Measurements from ENCODE around the gene FKRP.

DNA sequence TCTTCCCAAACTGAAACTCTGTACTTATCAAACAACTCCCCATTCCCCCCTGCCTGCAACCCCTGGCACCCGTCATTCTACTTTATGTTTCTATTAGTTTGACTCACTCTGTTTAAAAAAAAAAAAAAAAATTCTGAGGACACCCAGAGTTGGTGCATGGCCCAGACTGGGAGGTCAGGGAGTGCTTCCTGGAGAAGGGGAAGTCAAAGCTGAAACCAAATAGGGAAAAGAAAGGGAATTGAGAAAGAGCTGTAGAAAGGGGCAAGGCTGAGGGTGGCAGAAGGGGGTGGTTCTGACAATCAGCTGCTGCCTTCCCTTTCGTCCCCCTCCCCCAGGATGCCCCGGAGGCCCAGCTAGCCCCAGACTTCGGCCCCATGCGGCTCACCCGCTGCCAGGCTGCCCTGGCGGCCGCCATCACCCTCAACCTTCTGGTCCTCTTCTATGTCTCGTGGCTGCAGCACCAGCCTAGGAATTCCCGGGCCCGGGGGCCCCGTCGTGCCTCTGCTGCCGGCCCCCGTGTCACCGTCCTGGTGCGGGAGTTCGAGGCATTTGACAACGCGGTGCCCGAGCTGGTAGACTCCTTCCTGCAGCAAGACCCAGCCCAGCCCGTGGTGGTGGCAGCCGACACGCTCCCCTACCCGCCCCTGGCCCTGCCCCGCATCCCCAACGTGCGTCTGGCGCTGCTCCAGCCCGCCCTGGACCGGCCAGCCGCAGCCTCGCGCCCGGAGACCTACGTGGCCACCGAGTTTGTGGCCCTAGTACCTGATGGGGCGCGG lies 9.4 kb downstream of the FKRP start:
- TF ChIP-seq CTCF (IDR thresholded peaks at IDR 0.05) (no peak), POLR2A (IDR thresholded peaks at IDR 0.05) (no peak), EP300 (IDR thresholded peaks at IDR 0.05) (no peak)

Measured in ovary (tissue), 3 donors.